ENCODE data around the gene DNM1L.

- TF ChIP-seq CTCF (conservative IDR thresholded peaks at IDR 0.05; ENCODE audit: low read length), result no peak
- TF ChIP-seq EZH2phosphoT487 (IDR thresholded peaks at IDR 0.05; ENCODE audit: borderline replicate concordance, low read depth, low read length), result no peak
Measured at GRCh38 chr12:32734952-32735351, 55.9 kb downstream of the DNM1L start.

Measured in OCI-LY7 (cell line).